WTC11 (cell line): Measurements from ENCODE around the gene UBE2N.

ENCODE experiments used
- CBFB ChIP-seq: sonication (generic); formaldehyde crosslinking; IDR thresholded peaks from 2 replicates; pipeline ENCODE4 v1.8.1; 2022; ENCODE audit warnings: mild to moderate bottlenecking, low read depth, missing genetic modification reagents
- FOXJ3 ChIP-seq: sonication (generic); formaldehyde crosslinking; IDR thresholded peaks from 2 replicates; pipeline ENCODE4 v1.9.0; 2021; ENCODE audit warnings: missing genetic modification reagents, mild to moderate bottlenecking, borderline replicate concordance
- TCF7 ChIP-seq: sonication (generic); formaldehyde crosslinking; IDR thresholded peaks from 2 replicates; pipeline ENCODE4 v1.8.0; 2022; ENCODE audit warnings: mild to moderate bottlenecking, low read depth, missing genetic modification reagents, moderate library complexity
- ZNF219 ChIP-seq: sonication (generic); formaldehyde crosslinking; IDR thresholded peaks from 2 replicates; pipeline ENCODE4 v1.8.0; 2023; ENCODE audit warnings: missing genetic modification reagents, mild to moderate bottlenecking, borderline replicate concordance
- ZNF232 ChIP-seq: sonication (generic); formaldehyde crosslinking; IDR thresholded peaks from 2 replicates; pipeline ENCODE4 v1.8.0; 2022; ENCODE audit warnings: mild to moderate bottlenecking, missing genetic modification reagents
- TF ChIP-seq, protein P1 (sequence below): fragments of 200-600 bp; IDR thresholded peaks from 2 replicates; pipeline ENCODE4 v1.8.0; 2022; ENCODE audit warnings: antibody characterized with exemption
- TF ChIP-seq, protein P2 (sequence below): sonication (generic); formaldehyde crosslinking; IDR thresholded peaks from 2 replicates; pipeline ENCODE4 v1.8.0; 2022; ENCODE audit warnings: mild to moderate bottlenecking, missing genetic modification reagents
- TF ChIP-seq, protein P3 (sequence below): sonication (generic); formaldehyde crosslinking; IDR thresholded peaks from 2 replicates; pipeline ENCODE4 v1.8.1; 2023; ENCODE audit warnings: mild to moderate bottlenecking, missing genetic modification reagents, moderate library complexity
- TF ChIP-seq, protein P4 (sequence below): sonication (generic); formaldehyde crosslinking; IDR thresholded peaks from 2 replicates; pipeline ENCODE4 v1.8.1; 2022; ENCODE audit warnings: low read depth, mild to moderate bottlenecking, moderate library complexity, missing genetic modification reagents, borderline replicate concordance
- TF ChIP-seq, protein P5 (sequence below): sonication (generic); formaldehyde crosslinking; IDR thresholded peaks from 2 replicates; pipeline ENCODE4 v1.8.0; 2022; ENCODE audit warnings: missing genetic modification reagents

DNA sequence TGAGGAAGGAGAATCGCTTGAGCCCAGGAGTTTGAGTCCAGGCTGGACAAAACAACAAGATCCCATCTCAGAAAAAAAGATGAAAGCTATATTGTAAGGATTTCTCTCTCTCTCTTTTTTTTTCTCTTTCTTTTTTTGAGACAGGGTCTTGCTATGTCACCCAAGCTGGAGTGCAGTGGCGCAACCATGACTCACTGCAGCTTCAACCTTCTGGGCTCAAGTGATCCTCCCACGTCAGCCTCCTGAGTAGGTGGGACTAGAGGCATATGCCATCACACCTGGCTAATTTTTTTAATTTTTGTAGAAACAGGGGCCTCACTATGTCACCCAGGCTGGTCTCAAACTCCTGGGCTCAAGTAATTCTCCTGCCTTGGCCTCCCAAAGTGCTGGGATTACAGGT is 19.8 kb upstream of the UBE2N start:
- TF ChIP-seq, protein P1, sequence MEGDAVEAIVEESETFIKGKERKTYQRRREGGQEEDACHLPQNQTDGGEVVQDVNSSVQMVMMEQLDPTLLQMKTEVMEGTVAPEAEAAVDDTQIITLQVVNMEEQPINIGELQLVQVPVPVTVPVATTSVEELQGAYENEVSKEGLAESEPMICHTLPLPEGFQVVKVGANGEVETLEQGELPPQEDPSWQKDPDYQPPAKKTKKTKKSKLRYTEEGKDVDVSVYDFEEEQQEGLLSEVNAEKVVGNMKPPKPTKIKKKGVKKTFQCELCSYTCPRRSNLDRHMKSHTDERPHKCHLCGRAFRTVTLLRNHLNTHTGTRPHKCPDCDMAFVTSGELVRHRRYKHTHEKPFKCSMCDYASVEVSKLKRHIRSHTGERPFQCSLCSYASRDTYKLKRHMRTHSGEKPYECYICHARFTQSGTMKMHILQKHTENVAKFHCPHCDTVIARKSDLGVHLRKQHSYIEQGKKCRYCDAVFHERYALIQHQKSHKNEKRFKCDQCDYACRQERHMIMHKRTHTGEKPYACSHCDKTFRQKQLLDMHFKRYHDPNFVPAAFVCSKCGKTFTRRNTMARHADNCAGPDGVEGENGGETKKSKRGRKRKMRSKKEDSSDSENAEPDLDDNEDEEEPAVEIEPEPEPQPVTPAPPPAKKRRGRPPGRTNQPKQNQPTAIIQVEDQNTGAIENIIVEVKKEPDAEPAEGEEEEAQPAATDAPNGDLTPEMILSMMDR, result no peak
- TF ChIP-seq CBFB (CRISPR knock-in tag) (no peak), ZNF219 (CRISPR knock-in tag) (no peak), TCF7 (CRISPR knock-in tag) (no peak), FOXJ3 (no peak), ZNF232 (CRISPR knock-in tag) (no peak)
- TF ChIP-seq, protein P2, sequence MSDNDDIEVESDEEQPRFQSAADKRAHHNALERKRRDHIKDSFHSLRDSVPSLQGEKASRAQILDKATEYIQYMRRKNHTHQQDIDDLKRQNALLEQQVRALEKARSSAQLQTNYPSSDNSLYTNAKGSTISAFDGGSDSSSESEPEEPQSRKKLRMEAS (CRISPR knock-in tag), result no peak
- TF ChIP-seq, protein P3, sequence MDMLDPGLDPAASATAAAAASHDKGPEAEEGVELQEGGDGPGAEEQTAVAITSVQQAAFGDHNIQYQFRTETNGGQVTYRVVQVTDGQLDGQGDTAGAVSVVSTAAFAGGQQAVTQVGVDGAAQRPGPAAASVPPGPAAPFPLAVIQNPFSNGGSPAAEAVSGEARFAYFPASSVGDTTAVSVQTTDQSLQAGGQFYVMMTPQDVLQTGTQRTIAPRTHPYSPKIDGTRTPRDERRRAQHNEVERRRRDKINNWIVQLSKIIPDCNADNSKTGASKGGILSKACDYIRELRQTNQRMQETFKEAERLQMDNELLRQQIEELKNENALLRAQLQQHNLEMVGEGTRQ (CRISPR knock-in tag), result no peak
- TF ChIP-seq, protein P4, sequence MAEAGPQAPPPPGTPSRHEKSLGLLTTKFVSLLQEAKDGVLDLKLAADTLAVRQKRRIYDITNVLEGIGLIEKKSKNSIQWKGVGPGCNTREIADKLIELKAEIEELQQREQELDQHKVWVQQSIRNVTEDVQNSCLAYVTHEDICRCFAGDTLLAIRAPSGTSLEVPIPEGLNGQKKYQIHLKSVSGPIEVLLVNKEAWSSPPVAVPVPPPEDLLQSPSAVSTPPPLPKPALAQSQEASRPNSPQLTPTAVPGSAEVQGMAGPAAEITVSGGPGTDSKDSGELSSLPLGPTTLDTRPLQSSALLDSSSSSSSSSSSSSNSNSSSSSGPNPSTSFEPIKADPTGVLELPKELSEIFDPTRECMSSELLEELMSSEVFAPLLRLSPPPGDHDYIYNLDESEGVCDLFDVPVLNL (CRISPR knock-in tag), result no peak
- TF ChIP-seq, protein P5, sequence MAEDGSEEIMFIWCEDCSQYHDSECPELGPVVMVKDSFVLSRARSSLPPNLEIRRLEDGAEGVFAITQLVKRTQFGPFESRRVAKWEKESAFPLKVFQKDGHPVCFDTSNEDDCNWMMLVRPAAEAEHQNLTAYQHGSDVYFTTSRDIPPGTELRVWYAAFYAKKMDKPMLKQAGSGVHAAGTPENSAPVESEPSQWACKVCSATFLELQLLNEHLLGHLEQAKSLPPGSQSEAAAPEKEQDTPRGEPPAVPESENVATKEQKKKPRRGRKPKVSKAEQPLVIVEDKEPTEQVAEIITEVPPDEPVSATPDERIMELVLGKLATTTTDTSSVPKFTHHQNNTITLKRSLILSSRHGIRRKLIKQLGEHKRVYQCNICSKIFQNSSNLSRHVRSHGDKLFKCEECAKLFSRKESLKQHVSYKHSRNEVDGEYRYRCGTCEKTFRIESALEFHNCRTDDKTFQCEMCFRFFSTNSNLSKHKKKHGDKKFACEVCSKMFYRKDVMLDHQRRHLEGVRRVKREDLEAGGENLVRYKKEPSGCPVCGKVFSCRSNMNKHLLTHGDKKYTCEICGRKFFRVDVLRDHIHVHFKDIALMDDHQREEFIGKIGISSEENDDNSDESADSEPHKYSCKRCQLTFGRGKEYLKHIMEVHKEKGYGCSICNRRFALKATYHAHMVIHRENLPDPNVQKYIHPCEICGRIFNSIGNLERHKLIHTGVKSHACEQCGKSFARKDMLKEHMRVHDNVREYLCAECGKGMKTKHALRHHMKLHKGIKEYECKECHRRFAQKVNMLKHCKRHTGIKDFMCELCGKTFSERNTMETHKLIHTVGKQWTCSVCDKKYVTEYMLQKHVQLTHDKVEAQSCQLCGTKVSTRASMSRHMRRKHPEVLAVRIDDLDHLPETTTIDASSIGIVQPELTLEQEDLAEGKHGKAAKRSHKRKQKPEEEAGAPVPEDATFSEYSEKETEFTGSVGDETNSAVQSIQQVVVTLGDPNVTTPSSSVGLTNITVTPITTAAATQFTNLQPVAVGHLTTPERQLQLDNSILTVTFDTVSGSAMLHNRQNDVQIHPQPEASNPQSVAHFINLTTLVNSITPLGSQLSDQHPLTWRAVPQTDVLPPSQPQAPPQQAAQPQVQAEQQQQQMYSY (CRISPR knock-in tag), result no peak
